A673 (cell line): ENCODE data around the gene STIP1. TPM values are rescaled to one million over a fixed set of nuclear protein-coding genes. Genes with fewer than 3 reads are reported as not detected.

Experiments
- BruUV-seq: library from RNA; stranded (reverse); fragments of 400-500 nt; replicated peaks from 2 replicates; lab custom pipeline; 2021; lab: Mats Ljungman, UMichigan
- CTCF ChIA-PET: fragments of 300-600 bp; sonication (Branson Sonifier 250); formaldehyde crosslinking; loops from one replicate; lab custom pipeline; 2022; ENCODE audit warnings: antibody characterized with exemption; lab: Charles Lee
- POLR2A ChIA-PET: fragments of 300-600 bp; sonication (Branson Sonifier 250); formaldehyde crosslinking; loops from one replicate; lab custom pipeline; 2022; ENCODE audit warnings: antibody characterized with exemption; ENCODE audit not compliant: low non-redundant PET; lab: Charles Lee
- DNase-seq: peaks from one replicate; pipeline ENCODE4 v3.0.0-alpha.2; 2015; ENCODE audit warnings: low spot score
- H3K27ac ChIP-seq: fragments of 200-600 bp; sonication (generic); 2 replicates; pipeline ENCODE4 v1.5.1; 2016; ENCODE audit warnings: mixed run types, low read depth, mild to moderate bottlenecking, mixed read lengths, antibody characterized with exemption, low read length; ENCODE audit not compliant: poor library complexity, severe bottlenecking
- H3K27me3 ChIP-seq: fragments of 200-600 bp; sonication (generic); replicated peaks from 2 replicates; pipeline ENCODE4 v1.6.1; 2017; ENCODE audit warnings: mixed run types, low read depth, mild to moderate bottlenecking, mixed read lengths, antibody characterized with exemption, low read length; ENCODE audit not compliant: insufficient read depth, poor library complexity
- H3K36me3 ChIP-seq: fragments of 200-600 bp; sonication (generic); 2 replicates; pipeline ENCODE4 v1.6.1; 2016; ENCODE audit warnings: mixed run types, mild to moderate bottlenecking, mixed read lengths, antibody characterized with exemption, low read length; ENCODE audit not compliant: insufficient read depth, poor library complexity, severe bottlenecking
- H3K4me1 ChIP-seq: fragments of 200-600 bp; sonication (generic); 2 replicates; pipeline ENCODE4 v1.6.1; 2017; ENCODE audit warnings: mixed run types, mild to moderate bottlenecking, mixed read lengths, antibody characterized with exemption, low read length; ENCODE audit not compliant: insufficient read depth, poor library complexity, severe bottlenecking
- H3K4me3 ChIP-seq: fragments of 200-600 bp; sonication (generic); 2 replicates; pipeline ENCODE4 v1.5.1; 2016; ENCODE audit warnings: low read depth, mixed run types, mild to moderate bottlenecking, mixed read lengths, low read length; ENCODE audit not compliant: poor library complexity, severe bottlenecking
- H3K9me3 ChIP-seq: fragments of 200-600 bp; sonication (generic); 2 replicates; pipeline ENCODE4 v1.6.1; 2016; ENCODE audit warnings: mixed run types, low read depth, mild to moderate bottlenecking, mixed read lengths, antibody characterized with exemption, low read length; ENCODE audit not compliant: poor library complexity, severe bottlenecking
- EZH2 ChIP-seq: fragments of 200-600 bp; sonication (generic); IDR thresholded peaks from 2 replicates; pipeline ENCODE4 v1.6.1; 2017; ENCODE audit warnings: borderline replicate concordance, low read depth, mild to moderate bottlenecking, mixed read lengths, antibody characterized with exemption, low read length; ENCODE audit not compliant: poor library complexity, severe bottlenecking
- intact Hi-C: fragments of 100-400 bp; cut with micrococcal nuclease; formaldehyde crosslinking; loops from one replicate; pipeline ENCODE4 v1.10.0; 2022; ENCODE audit not compliant: unreplicated experiment
- total RNA-seq: library from RNA; stranded (reverse); gene quantifications from 2 replicates; pipeline ENCODE4 v1.2.3, GENCODE V29; 2021
- TF ChIP-seq, protein P1 (sequence below): fragments of 300-800, 200-600 bp; sonication (generic); conservative IDR thresholded peaks from 2 replicates; pipeline ENCODE4 v1.5.1; 2017; ENCODE audit warnings: low read depth, mild to moderate bottlenecking, antibody characterized with exemption, low read length, moderate library complexity, mixed read lengths

The STIP1 gene
- total RNA-seq, 1 experiment from 2014 or later: 577 TPM

DNA sequence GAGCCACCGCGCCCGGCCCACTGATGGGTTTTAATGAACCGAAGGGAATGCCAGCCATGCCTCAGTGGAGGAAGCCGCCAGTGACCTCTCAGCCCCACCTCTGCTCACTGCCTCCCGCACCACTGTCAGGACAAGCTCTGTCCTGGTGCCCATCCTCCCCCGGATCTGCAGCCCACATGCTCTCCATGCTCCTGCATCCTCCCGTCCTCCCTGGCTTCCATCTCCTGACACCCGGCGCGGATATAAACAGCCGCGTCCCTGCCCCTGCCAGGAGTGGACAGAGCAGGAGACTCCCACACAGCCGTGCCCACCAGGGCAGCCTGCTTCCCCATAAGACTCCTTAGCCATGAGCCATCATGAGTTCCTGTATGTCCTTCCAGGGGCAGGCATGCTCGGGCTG is 46.9 kb upstream of the STIP1 start:
- no peak for DNase-seq
- TF ChIP-seq, protein P1, sequence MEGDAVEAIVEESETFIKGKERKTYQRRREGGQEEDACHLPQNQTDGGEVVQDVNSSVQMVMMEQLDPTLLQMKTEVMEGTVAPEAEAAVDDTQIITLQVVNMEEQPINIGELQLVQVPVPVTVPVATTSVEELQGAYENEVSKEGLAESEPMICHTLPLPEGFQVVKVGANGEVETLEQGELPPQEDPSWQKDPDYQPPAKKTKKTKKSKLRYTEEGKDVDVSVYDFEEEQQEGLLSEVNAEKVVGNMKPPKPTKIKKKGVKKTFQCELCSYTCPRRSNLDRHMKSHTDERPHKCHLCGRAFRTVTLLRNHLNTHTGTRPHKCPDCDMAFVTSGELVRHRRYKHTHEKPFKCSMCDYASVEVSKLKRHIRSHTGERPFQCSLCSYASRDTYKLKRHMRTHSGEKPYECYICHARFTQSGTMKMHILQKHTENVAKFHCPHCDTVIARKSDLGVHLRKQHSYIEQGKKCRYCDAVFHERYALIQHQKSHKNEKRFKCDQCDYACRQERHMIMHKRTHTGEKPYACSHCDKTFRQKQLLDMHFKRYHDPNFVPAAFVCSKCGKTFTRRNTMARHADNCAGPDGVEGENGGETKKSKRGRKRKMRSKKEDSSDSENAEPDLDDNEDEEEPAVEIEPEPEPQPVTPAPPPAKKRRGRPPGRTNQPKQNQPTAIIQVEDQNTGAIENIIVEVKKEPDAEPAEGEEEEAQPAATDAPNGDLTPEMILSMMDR: no peak
- no peak for TF ChIP-seq EZH2
- Histone ChIP-seq H3K9me3 (no peaks in the 10 kb centered on the region), H3K4me3 (no peak overlapping the region), H3K27ac (no peak overlapping the region), H3K36me3 (no peaks in the 10 kb centered on the region), H3K27me3 (no peaks in the 10 kb centered on the region), H3K4me1 (peaks cover 13% of the 10 kb centered on the region)
- no TSS peak for BruUV-seq
- intact Hi-C loops: no loop called here
- ChIA-PET POLR2A (no interaction called here), CTCF (no interaction called here)

DNA sequence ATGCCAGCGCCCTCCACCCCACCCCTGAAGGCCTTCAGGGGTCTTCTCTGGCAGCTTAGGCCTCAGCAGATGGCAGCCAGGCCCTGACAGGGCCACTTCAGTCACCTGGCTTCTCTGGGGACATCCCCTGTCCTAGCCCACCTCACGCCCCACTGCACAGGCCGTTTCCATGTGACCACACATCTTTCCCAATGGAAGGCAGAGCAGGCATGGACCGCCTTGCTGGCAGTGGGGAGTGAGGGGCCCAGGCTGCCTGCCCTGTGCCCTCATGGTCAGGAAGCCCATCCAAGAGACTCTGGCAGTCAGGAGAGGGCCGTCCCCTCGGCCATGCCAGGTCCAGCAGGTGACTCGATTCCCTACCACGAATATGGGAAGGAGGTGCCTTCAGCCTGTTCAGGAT is 45.9 kb upstream of the STIP1 start:
- no peaks in the 10 kb centered on the region for H3K36me3 ChIP-seq
- H3K4me1 ChIP-seq: peaks cover 13% of the 10 kb centered on the region
- BruUV-seq: no TSS peak
- TF ChIP-seq, protein P1: no peak
- no peak for TF ChIP-seq EZH2
- H3K27ac ChIP-seq: no peak overlapping the region
- CTCF ChIA-PET: no interaction called here
- POLR2A ChIA-PET: interaction anchor here (0.6 kb wide), 1 partner anchor 36 kb away, joined by 6 read pairs; no protein-coding TSS in a partner anchor
- intact Hi-C loops: no loop called here
- DNase-seq: no peak
- H3K4me3 ChIP-seq: no peak overlapping the region
- H3K27me3 ChIP-seq: no peaks in the 10 kb centered on the region
- no peaks in the 10 kb centered on the region for H3K9me3 ChIP-seq

DNA sequence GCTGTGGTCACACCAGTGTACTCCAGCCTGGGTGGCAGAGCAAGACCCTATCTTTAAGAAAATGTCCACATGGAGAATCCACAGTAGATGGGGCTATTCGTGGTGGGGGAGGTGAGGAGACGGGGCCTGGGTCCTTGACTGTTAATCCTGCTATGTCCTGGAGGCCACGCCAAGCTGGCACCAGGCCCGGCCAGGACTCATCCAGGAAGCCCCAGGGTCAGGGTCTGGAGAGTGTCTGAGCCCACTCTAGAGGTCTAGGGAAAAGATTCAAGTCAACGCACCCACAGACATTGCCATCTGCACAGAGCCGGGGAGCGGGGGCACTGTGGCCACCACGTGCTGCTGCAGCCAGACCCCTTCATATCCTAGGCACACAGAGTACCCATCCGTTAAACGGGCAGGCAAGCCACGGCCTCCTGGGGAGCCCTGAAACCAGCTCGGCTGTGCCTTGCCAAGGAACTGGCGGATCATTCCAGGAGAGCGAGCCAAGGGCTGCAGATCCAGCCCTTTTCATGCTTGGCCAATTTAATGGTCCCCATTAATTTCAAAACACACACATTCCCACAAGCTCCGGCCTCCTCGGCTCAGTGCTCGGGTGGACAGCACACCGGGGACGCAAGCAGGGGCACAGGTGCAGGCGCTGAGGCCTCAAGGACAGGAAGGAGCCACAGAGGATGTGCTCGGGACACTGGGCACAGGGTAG is 44.7 kb upstream of the STIP1 start:
- Histone ChIP-seq H3K36me3 (no peaks in the 10 kb centered on the region), H3K27ac (no peak overlapping the region), H3K4me3 (no peak overlapping the region), H3K4me1 (peaks cover 10% of the 10 kb centered on the region), H3K27me3 (no peaks in the 10 kb centered on the region), H3K9me3 (no peaks in the 10 kb centered on the region)
- ChIA-PET CTCF (no interaction called here), POLR2A (no interaction called here)
- DNase-seq: no peak
- intact Hi-C loops: no loop called here
- no TSS peak for BruUV-seq
- no peak for TF ChIP-seq EZH2
- TF ChIP-seq, protein P1: no peak
